Adipocyte (in vitro differentiated cells): ENCODE results near the gene C4orf54.

Source experiments
- DNase-seq: peaks from one replicate; pipeline ENCODE4 v3.0.0-alpha.2; 2015; ENCODE audit warnings: low read depth
- H3K27me3 ChIP-seq: replicated peaks from 2 replicates; pipeline ENCODE4 v1.7.0; 2013; ENCODE audit warnings: mild to moderate bottlenecking, low read length, moderate library complexity; ENCODE audit not compliant: control insufficient read depth, insufficient read depth
- H3K36me3 ChIP-seq: 2 replicates; pipeline ENCODE4 v1.7.0; 2013; ENCODE audit warnings: low read length, mild to moderate bottlenecking, moderate library complexity; ENCODE audit not compliant: control insufficient read depth, insufficient read depth, severe bottlenecking
- H3K4me1 ChIP-seq: 2 replicates; pipeline ENCODE4 v1.7.0; 2013; ENCODE audit warnings: mild to moderate bottlenecking, low read length, moderate library complexity; ENCODE audit not compliant: control insufficient read depth, insufficient read depth
- H3K4me3 ChIP-seq: 2 replicates; pipeline ENCODE4 v1.7.0; 2013; ENCODE audit warnings: mild to moderate bottlenecking, low read length, moderate library complexity
- H3K9ac ChIP-seq: 2 replicates; pipeline ENCODE4 v1.7.0; 2013; ENCODE audit warnings: mild to moderate bottlenecking, low read length, moderate library complexity
- H3K9me3 ChIP-seq: 2 replicates; pipeline ENCODE4 v1.7.0; 2013; ENCODE audit warnings: mild to moderate bottlenecking, low read length, moderate library complexity; ENCODE audit not compliant: control insufficient read depth

C4orf54 gene

DNA sequence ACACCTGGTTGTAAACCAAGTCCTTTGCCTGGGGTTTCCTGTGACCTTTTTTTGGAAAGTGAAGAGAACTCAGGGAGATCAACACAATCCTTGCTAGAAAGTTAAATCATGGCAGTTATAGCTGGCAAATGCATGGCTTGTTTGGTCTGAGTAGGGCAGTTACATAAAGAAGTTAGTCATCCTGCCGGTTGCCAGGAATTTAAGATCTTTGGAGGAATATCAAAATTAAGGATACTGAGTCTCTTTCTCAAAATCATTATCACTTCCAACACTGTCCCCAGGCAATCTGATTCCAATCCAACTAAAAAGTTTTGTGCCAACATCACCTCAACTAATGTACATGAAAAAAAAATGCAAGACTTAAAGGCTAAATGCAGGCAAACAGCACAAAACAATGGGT, 40.3 kb downstream of the C4orf54 start:
- Histone ChIP-seq H3K9ac (no peak overlapping the region), H3K9me3 (no peaks in the 10 kb centered on the region), H3K4me1 (peaks cover 4% of the 10 kb centered on the region), H3K4me3 (no peak overlapping the region), H3K36me3 (no peaks in the 10 kb centered on the region), H3K27me3 (peaks cover 10% of the 10 kb centered on the region)
- no peak for DNase-seq

DNA sequence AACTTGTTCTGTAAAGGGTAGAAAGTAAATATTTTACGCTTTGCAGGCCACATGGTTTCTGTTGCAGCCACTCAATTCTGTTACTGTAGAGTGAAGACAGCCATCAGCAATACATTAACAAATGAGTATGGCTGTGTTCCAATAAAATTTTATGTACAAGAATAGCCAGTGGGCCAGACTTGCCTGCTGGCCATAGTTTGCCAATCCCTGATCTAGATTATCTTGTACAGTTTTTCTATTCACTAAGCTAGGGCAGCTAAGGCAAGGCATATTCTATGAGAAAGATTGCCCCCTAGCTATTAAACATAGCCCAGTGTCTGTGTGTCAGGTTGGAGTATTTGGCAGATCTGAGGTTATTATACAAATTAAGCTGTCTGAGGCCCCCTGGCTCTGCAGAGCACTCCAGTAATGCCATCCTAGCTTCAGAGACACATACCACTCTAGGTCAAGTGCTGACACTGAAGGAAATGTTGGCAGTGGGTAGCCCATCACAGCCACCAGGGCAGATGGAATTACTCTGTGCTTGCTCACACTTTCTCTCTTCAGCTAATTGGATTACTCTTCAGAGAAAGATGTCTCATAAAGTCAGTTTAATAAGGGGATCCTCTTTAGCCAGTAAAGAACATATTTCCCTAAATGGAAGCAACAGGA, 42.3 kb downstream of the C4orf54 start:
- Histone ChIP-seq H3K4me3 (no peak overlapping the region), H3K9me3 (no peaks in the 10 kb centered on the region), H3K36me3 (no peaks in the 10 kb centered on the region), H3K27me3 (peaks cover 10% of the 10 kb centered on the region), H3K9ac (no peak overlapping the region), H3K4me1 (peaks cover 10% of the 10 kb centered on the region)
- no peak for DNase-seq

DNA sequence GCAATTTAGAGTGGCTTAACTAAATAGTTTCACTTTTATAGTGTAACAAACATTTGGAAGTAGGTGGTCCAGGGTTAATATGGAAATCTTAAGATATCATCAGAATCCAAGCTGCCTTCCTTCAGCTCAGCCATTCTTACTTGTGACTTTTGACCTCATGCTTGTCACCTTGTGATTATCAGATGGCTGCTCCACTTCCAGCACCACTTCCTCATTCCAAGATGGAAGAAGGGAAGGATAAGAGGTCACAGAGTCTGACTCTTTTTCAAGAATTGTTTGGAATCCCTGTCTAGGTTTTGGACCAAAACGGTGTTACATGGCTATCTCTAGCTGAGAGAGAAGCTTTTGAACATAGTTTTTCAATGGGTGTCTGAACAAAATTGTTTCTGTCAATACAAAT, 43.1 kb downstream of the C4orf54 start:
- H3K4me3 ChIP-seq: no peak overlapping the region
- no peak for DNase-seq

DNA sequence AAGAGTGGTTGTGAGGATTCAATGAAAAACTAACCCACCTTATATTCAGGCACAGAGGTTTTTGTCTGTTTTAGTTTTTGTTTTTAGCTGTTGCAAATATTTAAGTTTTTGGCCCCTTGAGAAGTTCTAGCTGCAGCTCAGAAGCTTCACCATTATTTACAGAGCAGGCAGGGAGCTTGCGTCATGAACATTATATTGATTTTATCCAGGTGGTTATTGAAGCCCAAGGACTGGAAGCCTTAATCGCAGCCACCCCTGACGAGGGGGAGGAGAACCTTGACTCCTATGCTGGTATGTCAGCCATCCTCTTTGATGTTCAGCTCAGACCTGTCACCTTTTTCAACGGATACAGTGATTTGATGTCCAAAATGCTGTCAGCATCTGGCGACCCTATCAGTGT, 44.9 kb downstream of the C4orf54 start:
- no peak for DNase-seq
- peaks cover 10% of the 10 kb centered on the region for H3K4me1 ChIP-seq
- H3K27me3 ChIP-seq: peaks cover 10% of the 10 kb centered on the region
- H3K36me3 ChIP-seq: no peaks in the 10 kb centered on the region
- no peaks in the 10 kb centered on the region for H3K9me3 ChIP-seq
- H3K4me3 ChIP-seq: no peak overlapping the region
- H3K9ac ChIP-seq: no peak overlapping the region

More for the DNA sequence above, 43.1 kb downstream of the C4orf54 start:
- H3K9ac ChIP-seq: no peak overlapping the region
- H3K36me3 ChIP-seq: no peaks in the 10 kb centered on the region
- H3K9me3 ChIP-seq: no peaks in the 10 kb centered on the region
- peaks cover 10% of the 10 kb centered on the region for H3K27me3 ChIP-seq
- peaks cover 10% of the 10 kb centered on the region for H3K4me1 ChIP-seq

DNA sequence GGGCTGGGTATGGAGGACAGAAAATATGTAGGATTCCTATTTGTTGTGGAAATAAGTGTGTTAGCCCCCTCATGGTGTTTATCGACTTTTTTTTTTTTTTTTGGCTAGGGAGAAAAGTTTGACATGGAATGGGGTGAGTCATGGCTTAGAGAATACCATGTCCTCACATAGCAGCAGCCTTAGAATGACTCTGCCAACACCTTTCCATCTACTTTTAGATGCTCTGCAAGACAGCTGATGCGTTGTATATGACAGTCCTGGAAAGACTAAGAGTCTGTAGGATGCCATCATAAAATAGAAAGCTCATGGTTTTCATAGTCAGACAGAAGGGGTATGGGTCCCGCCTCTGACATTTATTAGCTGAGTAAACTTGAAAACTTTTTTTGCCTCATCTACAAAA, 45.3 kb downstream of the C4orf54 start:
- DNase-seq: no peak
- Histone ChIP-seq H3K9me3 (no peaks in the 10 kb centered on the region), H3K36me3 (no peaks in the 10 kb centered on the region), H3K4me1 (peaks cover 10% of the 10 kb centered on the region), H3K27me3 (peaks cover 10% of the 10 kb centered on the region), H3K4me3 (no peak overlapping the region), H3K9ac (no peak overlapping the region)

DNA sequence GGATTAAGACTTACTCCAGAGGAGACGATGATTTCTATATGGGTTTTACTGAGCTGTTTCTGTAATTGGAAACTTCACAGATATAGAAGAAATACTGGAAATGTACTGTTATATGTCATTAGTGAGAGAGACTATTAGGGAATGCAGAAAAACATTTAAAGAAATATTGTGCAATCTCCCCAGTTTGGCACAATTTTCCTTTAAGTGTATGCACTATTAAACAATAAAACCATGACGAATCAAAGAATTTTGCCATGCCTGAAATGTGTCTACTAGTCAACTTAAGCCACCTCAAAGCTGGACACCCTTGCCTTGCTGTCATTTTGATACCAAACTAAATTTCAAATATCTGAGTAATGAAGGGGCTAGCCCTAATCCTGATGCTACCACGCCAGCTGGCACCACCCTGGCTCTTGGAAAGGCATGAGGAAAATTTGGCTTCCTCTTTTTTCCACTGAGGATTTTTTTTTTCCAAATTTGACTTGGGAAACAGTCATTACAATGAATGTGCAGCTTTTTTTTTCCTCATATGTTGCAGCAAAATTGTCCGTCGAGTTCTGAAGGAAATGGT, 46.9 kb downstream of the C4orf54 start:
- H3K4me3 ChIP-seq: peak overlapping the region; percentile 48

DNA sequence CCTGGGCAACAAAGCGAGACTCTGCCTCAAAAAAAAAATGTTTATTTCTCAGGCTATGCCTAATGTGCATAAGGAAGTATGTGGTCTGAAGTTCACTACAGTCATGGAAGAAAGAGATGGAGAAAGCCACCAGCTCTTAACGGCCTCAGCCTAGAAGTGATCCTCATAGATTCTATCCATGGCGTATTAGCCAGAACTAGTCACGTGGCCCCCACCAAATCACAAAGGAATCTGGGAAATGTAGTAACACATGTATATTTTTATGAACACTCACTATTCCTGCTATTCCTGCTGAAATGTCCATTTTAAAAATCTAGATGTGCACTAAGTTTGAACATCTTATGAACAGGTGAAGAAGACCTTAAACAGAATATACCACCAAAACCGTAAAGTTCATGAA, 49.2 kb downstream of the C4orf54 start:
- Histone ChIP-seq H3K9me3 (no peaks in the 10 kb centered on the region), H3K27me3 (peaks cover 7% of the 10 kb centered on the region), H3K4me3 (no peak overlapping the region), H3K36me3 (no peaks in the 10 kb centered on the region), H3K9ac (no peak overlapping the region), H3K4me1 (peaks cover 10% of the 10 kb centered on the region)
- DNase-seq: no peak

More for the DNA sequence above, 46.9 kb downstream of the C4orf54 start:
- Histone ChIP-seq H3K9me3 (no peaks in the 10 kb centered on the region), H3K27me3 (peaks cover 10% of the 10 kb centered on the region), H3K9ac (no peak overlapping the region), H3K4me1 (peaks cover 10% of the 10 kb centered on the region), H3K36me3 (no peaks in the 10 kb centered on the region)
- DNase-seq: peak; percentile 35
